T1000 (cell line): ENCODE results near the gene CAVIN1.
A peak's percentile ranks its signal among the peaks of the same experiment; 100 is the strongest.
"Not testable (repeated sequence)": the region's sequence is repeated elsewhere in the genome, so short reads cannot be mapped to it uniquely, and the experiment has no call there.

Experiments
- DNase-seq: peaks from one replicate; lab custom pipeline; 2025; ENCODE audit warnings: mixed read lengths; lab: John Stamatoyannopoulos, UW

CAVIN1 gene

DNA sequence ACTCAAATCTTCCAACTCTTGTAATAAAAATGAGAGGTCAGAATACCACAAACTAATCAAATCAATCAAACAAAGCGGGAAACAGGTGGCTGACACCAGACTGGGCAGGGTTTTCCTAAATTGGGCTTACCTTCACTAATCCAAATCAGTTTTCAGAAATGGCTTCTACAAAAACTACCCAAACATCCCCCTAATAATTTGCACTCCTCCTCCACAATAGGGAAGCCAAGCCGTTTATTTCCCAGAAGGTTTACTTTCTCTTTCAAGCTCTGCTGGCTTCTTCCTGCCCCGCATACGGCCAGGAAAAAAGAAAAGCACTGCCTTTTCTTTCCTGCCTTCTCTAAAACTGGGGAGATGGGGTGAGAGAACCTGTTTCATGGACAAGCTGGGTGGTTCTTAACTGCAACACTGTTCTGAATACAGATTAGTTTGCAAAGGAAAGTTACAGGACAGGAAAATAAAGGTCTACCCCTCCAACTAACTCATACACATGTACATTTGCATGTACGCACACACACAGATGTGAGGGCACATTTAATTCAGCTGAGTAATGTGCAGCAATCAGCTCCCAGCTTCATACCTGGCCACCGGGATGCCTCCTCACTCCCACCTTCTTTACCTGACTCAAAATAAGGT is 44.0 kb downstream of the CAVIN1 start:
- DNase-seq, result no peak

DNA sequence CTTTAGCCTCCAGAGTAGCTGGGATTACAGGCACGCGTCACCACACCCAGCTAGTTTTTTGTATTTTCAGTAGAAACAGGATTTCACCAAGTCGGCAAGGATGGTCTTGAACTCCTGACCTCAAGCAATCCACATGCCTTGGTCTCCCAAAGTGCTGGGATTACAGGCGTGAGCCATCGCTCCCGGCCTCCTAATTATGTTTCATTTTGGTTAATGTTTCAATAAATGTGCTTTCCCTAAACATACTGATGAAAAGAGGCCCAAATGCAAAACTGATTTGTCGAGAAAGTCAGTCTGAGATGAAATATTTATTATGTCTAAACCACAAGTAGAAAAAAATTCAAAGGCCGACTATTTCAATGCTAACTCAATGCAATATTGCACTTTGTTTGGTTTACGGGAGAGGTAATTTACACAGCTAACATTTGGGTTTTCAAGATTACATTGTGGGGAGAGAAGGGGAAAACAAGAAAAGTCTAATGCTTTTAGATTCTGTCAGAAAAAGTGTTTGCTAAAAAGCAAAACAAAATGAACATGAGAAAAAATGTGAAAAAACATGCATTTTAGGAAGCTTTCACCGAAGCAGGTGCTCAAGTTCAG is 44.6 kb downstream of the CAVIN1 start:
- DNase-seq, result no peak

GRCh38 chr17:42373896-42374295 is 49.2 kb downstream of the CAVIN1 start:
- no peak for DNase-seq

- DNase-seq, result no peak
Measured at GRCh38 chr17:42372142-42372541, 50.9 kb downstream of the CAVIN1 start.

- not testable (repeated sequence) for DNase-seq
Measured at GRCh38 chr17:42368797-42369561, 54.1 kb downstream of the CAVIN1 start.

DNA sequence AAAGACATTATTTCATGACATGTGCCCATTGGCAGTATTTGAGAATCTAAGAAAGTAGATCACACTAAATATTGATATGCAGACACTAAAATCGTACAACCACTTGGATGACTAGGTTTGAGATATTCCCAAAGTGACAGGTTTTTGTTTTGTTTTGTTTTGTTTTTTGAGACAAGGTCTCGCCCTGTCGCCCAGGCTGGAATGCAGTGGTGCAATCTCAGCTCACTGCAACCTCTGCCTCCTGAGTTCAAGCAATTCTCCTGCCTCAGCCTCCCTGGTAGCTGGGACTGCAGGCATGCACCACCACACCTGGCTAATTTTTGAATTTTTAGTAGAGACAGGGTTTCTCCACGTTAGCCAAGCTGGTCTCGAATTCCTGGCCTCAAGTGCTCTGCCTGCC is 54.7 kb downstream of the CAVIN1 start:
- DNase-seq, result not testable (repeated sequence)

DNA sequence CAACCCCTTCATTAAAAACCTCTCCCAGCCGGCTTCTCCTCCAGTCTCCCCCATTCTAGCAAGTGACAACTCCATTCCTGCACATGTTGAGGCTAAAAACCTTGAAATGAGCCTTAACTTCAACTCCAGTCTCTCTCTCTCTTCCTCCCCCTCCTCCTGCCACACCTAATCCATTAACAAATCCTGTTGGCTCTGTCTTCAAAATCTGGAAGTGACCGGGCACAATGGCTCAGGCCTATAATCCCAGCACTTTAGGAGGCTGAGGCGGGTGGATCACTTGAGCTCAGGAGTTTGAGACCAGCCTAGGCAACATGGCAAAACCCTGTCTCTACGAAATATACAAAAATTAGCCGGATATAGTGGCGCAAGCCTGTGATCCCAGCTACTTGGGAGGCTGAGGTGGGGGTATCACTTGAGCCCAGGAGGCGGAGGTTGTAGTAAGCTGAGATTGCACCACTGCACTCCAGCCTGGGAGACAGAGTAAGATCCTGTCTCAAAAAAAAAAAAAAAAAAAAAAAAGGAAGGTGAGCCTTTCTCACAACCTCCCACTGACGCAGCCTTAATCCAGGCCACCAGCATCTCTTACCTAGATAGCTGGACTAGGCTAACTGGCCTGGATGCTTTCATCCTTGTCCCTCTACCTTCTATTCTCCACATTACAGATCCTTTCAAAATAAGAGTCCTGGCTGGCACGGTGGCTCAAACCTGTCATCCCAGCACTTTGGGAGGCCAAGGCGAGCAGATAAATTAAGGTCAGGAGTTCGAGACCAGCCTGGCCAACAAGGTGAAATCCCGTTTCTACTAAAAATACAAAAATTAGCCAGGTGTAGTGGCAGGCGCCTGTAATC is 56.7 kb downstream of the CAVIN1 start:
- not testable (repeated sequence) for DNase-seq

DNA sequence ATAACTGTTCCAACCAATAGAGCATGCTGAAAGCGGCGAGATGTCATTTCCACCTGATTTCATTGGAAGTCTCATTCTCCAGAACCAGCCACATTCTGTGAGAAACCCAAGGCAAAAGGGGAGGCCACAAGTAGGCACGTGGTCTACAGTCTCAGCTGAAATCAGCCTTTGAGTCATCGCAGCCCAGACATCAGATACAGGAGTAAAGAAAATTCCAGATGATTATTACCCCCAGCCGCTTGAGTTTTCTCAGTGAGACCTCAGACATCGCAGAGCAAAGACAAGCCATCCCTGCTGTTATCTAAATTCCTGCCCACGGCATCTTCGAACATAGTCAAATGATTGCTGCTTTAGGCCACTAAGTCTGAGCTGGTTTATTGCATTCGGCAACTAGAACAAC is 57.9 kb downstream of the CAVIN1 start:
- peak; percentile 27 for DNase-seq

DNA sequence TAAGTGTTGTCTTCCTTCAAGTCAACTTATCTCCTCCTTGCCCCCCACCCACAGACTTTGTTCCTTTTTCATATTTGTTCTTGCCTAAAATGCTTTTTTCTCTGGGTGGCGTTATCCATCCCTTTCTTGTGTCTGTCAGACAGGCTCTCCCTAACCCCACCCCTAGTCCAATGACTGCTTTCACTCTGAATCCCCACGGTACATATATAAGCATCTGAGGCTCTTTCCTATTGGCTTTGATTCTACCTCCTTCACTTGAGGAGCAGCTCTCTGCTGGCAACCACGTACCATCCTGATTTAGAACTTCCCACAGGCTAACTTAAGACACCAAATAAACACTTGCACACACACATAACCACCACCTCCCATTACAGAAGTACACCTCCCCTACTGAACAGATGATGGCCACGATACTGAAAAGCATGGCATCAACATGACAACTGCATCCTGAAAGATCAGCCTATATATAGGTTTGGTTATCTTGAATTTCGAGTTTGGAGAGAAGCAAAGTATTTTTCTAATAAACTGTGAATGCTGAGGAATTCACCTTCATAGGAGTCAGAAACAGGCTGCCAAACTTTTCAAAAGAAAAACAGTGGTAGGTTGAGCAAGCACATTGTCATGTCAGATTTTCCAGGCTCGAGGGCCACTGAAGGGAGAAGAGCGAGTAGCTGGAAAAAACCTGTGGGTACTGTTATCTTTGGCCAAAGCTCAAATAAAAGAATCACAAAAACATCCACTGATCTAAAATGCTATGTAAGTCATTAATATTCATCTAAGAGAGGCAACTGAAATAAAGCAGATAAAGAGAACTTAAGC is 59.1 kb downstream of the CAVIN1 start:
- DNase-seq, result no peak

DNA sequence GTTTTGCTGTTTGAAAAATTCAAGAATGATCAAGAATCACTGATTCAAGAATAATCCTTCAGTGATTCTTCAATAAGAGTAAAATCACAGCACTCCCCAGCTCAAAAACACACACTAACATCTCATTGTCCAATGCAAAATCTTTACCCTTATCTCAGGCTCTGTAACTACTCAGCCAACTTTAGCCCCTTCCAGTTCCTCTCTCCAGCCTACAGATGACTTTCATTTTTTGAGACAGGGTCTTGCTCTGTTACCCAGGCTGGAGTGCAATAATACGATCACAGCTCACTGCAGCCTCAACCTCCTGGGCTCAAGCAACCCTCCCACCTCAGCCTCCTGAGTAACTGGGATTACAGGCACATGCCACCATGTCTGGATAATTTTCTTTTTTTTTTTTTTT is 59.8 kb downstream of the CAVIN1 start:
- DNase-seq, result no peak

- no peak for DNase-seq
Measured at GRCh38 chr17:42362245-42362961, 60.7 kb downstream of the CAVIN1 start.

- DNase-seq, result no peak
Measured at GRCh38 chr17:42361781-42362186, 61.3 kb downstream of the CAVIN1 start.

- not testable (repeated sequence) for DNase-seq
Measured at GRCh38 chr17:42360388-42360787, 62.7 kb downstream of the CAVIN1 start.

- no peak for DNase-seq
Measured at GRCh38 chr17:42359133-42359532, 63.9 kb downstream of the CAVIN1 start.

DNA sequence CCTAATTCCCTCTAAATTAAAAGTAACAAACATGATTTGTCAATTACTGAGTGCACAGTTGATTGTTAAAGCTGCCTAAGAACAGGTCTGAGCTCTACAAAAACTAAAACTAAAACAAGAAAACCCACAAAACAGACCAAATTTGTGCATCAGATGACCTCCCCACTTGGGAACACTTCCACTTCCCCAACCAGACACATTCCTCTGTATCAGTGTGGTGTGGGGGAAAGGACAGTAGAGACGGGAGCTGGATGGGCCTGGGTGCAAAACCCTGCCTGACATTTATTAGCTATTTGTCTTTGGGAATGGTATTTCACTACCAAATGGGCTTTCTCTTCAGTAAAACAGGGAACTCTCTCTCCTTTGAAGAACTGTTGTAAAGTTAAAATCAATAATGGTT is 64.6 kb downstream of the CAVIN1 start:
- DNase-seq, result no peak

GRCh38 chr17:42354956-42355843 is 67.9 kb downstream of the CAVIN1 start:
- DNase-seq, result no peak
